NOMO-1 treated with DMSO at 0.1 percent for 48 hours (cell line): ENCODE measurements around the gene CDH4.

Experiments used
- DNase-seq: peaks from one replicate; lab custom pipeline; 2025; ENCODE audit not compliant: unreplicated experiment; lab: John Stamatoyannopoulos, UW

Gene CDH4

GRCh38 chr20:61251529-61252393, at the start of gene CDH4:
Gene CDH4 (plus strand): TSS chr20:61252261.
- DNase-seq: no peak

DNA sequence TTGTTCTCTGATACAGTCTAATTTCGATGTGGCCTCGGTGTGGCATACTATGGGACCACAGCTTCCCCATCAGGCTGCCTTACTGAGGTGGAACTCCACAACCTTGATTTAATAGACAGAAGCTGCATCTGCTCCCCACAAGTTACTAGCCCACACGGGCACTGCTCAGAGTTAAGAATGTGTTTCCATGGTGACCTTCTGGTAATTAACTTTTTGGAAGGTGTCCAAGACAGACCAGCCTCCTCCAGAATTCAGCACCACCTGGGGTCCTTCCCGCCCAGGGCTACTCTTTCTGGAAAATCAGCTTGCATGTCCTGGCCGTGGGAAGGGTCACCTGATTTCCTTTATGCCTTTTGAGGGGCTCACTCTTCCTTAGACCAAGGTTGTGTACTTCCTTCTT, 48.7 kb upstream of the CDH4 start:
- no peak for DNase-seq

DNA sequence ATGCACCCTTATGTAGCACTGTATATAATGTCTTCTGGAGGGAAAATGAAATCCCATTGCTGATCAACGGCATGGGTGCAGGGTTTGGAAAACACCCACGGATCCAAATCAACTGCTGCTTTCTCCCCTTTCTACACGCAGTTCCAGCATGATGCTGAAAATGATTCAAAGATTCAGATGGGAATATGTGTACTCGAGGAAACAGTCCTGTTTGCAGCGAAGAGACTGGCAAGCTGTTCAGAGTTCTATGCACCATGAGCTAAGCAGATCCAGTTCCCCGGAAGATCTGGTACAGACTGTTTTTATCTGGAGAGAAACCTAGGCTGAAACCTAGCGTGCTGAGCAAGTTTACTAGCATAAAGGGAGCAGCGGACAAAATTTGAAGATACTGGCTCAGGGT, 47.9 kb upstream of the CDH4 start:
- DNase-seq: no peak

DNA sequence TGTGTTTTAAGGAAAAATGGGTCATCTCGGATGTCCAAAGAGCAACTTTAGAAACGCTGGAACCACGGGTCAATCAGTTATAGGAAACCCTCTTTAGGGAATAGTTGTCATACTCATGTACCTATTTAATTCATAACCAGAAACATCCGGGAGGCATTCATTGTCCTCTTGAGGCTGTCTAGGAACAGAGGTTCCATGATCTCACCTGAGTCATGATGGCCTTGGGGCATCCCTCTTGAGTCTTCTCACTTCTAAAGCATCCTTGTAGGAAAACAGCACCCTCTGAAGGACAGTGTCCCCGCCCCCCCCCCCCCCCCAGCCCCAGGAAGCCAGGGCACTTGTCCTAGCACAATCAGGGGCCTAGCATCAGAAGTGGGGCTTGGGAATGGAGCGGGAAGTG, 46.3 kb upstream of the CDH4 start:
- no peak for DNase-seq

- DNase-seq: no peak
Observed at GRCh38 chr20:61210862-61211261, 41.2 kb upstream of the CDH4 start.

DNA sequence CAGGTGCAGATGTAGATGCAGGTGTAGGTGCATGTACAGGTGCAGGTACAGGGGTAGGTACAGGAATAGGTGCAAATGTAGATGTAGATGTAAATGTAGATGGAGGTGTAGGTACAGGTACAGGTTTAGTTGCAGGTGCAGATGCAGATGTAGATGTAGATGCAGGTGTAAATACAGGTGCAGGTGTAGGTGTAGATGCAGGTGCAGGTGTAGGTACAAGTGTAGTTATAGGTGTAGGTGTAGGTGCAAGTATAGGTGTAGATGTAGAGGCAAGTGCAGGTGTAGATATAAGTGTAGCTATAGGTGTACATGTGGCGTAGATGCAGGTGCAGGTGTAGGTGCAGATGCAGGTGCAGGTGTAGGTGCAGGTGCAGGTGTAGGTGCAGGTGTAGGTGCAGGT, 34.2 kb upstream of the CDH4 start:
- DNase-seq: no peak

- DNase-seq: no peak
Observed at GRCh38 chr20:61219021-61219431, 33.0 kb upstream of the CDH4 start.

DNA sequence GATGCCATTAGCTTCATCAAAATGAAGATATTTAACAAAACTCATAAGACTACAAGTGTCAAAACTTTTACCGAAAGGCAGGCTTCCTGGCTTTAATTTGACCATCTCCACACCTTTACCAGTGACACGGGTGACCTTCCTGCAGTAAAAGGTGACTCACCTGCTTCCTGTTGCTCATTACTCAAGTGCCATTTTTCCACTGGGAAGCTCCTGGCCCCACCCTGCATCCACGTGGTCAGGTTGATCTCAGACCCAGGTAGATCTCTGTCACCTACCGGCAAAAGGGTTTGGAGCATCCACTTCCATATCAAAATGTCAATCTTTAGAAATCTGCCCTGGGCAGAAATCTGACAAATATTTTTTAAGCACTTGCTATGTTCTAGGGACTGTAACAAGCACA, 31.9 kb upstream of the CDH4 start:
- no peak for DNase-seq

DNA sequence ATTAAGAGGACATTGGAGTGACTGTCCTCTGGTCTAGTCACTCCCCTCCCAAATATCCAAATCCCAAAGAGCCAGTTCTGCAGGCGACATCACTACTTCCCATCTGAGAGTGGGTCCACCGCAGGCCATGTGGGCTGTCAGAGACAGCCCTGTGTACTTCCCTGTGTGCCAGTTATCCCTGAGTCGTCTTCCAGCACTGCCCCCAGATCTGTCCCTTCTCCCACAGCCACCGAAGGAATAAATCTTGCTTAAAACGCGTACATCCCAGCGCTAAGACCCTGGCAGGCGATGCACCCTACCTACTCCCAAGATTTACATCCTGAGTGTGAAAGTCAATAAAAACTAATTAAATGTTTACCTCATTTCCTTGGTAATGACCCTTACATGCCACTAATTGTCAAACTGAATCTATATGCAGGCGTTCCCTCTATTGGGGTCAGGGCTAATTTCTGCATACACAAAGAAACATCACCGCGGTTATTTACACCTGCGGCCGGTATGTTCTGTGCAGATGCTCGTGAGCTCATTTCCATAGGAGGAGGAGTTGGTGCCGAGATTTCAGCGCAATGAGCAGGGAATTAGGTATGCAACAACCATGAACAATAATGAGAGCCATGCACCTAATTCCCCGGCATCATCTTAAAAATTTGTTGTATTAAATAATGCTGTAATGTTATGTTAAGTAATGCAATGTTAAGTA, 31.3 kb upstream of the CDH4 start:
- no peak for DNase-seq

DNA sequence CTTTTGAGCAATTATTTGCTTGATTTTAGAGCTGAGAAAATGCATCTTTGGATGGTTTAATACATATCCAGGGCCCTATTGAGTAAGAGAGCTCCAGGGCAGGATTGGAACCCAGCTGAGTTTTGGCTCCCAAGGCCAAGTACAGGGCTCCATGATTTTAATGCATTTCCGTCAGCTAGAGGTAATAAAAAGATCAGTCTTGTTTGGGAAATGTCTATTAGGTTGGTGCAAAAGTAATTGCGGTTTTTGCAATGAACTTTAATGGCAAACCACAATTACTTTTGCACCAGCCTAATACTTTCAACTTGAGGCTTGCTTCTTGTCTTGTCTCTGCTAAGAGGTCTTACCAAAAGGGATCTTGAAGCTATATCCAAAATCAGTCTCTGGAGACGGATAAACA, 29.4 kb upstream of the CDH4 start:
- DNase-seq: no peak

GRCh38 chr20:61223121-61223520, 28.9 kb upstream of the CDH4 start:
- no peak for DNase-seq

DNA sequence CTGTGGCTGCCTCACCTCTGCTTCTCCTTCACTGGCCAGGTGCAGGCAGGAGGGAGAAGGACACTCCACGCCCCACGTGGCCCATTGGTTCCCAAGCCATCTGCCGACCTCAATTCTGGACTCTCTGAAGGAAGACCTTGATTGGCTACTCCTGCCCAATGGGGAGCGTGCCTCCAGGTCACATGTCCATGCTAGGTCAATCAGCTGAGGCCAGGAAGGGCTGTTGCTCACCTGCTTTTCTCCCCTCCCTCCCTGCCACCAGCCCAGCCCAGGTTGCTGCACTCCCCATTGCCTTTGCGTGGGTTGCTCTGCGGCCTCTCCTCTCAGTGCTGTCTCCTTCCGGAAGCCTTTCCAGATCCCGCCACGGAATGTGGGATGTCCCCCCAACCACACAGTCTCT, 21.9 kb upstream of the CDH4 start:
- no peak for DNase-seq

DNA sequence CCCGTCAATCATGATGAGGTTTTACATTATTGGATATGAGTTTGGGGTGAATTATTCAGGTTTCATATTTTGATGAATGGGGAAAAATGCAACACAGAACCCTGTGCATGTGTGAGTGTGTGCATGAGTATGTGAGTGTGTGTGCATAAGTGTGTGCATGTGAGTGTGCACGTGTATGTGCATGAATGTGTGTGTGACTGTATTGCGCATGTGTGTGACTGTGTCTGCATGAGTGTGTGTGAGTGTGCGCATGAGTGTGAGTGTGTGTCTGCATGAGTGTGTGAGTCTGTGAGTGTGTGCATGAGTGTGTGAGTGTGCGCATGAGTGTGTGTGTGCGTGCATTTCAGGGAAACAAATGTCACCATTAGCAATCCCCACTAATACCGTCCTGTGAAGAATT, 18.5 kb upstream of the CDH4 start:
- no peak for DNase-seq

GRCh38 chr20:61234224-61234890, 17.7 kb upstream of the CDH4 start:
- no peak for DNase-seq

DNA sequence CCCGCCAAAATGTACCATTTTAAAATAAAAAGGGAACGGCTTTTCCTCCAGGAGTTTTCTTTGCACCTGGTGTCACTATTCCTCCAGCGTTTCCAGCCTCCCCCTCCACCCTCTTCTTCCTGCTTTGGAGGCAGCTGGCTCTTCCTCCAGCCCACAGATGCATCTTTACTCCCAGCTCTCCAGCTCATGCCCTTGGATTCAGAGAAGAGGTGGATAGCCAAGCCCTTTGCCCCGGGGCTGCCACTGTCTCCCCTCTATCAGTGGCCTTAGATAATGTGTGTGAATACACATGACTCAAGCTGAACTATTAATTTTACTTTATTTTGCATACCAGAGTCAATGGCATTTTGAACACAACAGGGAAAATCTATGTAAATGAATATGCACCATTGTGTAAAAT, 15.3 kb upstream of the CDH4 start:
- DNase-seq: no peak

DNA sequence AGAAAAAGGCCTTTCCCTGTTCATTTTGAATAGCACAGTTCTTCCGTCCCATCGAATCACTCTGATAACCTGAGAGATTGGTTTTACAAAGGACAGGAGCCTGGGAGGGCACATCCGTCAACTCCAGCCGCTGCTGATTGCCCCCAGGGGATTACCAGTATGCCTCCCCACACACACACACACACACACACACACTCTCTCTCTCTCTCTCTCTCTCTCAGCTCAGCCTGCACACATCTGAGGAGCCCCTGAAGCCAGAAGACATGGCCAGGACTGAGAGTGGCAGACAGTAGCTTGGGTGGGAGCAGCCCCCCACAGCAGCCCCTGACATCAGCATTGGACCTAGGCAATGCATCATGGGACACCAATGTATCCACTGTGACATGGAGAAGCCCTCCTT, 13.2 kb upstream of the CDH4 start:
- DNase-seq: no peak

GRCh38 chr20:61240814-61241213, 11.2 kb upstream of the CDH4 start:
- DNase-seq: no peak

DNA sequence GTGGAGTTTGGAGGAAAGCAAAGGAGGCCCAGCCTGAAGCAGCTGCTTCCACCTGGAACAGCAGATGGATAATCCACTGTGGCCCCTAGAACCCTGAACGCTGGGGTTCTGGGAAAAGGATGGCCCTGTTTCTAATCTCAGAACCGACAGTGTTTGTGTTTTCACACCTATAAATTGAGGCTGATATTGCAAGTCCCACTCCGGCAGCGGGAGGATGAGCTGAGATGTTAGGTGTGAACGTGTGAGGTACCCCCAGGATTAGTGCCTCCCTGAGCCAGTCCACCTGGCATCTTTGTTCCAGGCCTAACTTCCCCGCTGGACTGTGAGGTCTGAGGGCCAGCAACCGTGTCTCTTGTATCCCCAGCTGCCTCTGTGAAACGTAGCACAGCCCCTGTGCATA, 7.8 kb upstream of the CDH4 start:
- no peak for DNase-seq

DNA sequence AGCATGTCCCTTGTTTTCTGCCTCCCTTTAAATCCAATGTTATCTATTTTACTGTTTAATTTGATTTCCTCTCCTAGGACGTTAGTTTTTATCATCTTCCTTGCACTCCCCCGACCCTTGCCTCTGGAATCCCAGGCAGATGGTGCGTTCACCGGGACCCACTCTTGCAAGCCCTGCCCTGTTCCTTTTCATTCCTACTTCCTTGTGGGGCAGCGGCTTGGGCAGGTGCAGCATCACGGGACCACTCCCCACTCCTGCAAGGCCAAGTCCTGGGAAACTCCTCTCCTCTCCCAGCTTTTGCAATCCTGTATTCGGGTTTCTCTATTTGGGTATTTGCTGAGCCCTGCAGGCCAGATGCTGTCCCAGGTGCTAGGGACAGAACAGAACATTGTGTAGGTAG, 5.8 kb upstream of the CDH4 start:
- no peak for DNase-seq

- no peak for DNase-seq
Observed at GRCh38 chr20:61249626-61250025, 2.4 kb upstream of the CDH4 start.

DNA sequence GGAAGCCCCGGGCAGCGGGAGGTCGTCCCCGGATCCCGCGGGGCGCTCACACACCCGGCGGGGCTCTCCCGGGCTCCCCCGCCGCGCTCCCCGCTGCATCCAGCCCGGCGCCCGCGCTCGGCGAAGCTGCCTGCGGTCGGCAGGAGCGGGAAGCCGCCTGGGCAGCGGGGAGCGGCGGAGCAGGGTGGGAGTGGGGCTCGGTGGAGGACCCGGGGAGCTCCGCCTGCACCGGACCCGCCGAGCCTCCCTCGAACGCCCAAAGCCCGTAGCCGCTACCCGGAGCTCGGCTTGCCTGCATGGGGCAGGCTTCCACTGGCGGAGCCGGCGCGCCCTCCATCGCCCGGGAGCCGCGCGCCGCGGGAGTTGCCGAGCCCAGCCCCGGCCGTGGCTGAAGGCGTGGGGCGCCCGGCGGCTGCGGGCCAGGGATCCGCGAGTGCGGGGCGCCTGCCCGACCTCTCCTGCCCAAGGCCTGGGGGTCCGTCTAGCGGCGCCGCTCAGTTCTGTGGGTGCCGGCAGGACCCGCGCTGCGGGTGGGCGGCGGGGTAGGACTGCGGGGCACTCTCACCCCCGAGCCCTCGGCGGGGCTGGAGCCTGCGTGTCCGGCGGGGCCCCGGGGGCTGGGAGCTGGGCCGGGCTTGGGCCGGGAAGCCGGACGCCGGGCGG, 671 bp downstream of the CDH4 start:
- DNase-seq: no peak

DNA sequence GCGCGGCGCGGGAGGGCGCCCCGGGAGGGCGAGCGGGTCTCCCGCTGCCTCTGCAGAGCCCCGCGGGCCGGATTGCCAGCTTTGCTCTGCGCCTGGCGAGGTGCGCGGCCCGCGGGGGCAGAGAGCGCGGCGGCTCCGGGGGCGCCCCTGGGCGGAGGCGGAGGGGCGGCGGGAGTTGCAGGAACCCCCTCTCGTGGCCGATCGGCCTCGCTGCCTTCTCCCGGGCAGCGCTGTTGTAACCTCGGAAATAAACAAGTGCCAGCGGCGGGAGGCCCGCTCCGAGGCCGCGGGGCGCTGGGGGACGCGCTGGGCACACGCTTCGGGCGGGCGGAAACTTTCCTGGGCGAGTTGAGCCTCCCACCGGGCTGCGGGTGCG, 1.2 kb downstream of the CDH4 start:
- DNase-seq: no peak
